ENCODE measurements around the gene SEC31A. TPM values are rescaled to one million over a fixed set of nuclear protein-coding genes. Genes with fewer than 3 reads are reported as not detected.
"Not testable (repeated sequence)": the region's sequence is repeated elsewhere in the genome, so short reads cannot be mapped to it uniquely, and the experiment has no call there.

SEC31A gene
- total RNA-seq, 1 experiment from 2014 or later = 212 TPM

- H3K27me3 Mint-ChIP-seq (ENCODE audit: insufficient read depth, unreplicated experiment) = no peaks in the 10 kb centered on the region
- H3K27ac Mint-ChIP-seq (ENCODE audit: low read depth, unreplicated experiment) = no peak overlapping the region
- BruUV-seq (replicated peaks) = no TSS peak
- peaks cover 84% of the 10 kb centered on the region for H3K36me3 Mint-ChIP-seq (ENCODE audit: insufficient read depth, unreplicated experiment)
- intact Hi-C loops (cut with micrococcal nuclease) = no loop called here
- H3K9me3 Mint-ChIP-seq (ENCODE audit: unreplicated experiment) = no peaks in the 10 kb centered on the region
- TF ChIP-seq CTCF (IDR thresholded peaks at IDR 0.05; ENCODE audit: unreplicated experiment) = no peak
- no peak overlapping the region for H3K4me3 Mint-ChIP-seq (ENCODE audit: unreplicated experiment)
- H3K4me1 Mint-ChIP-seq (ENCODE audit: insufficient read depth, unreplicated experiment) = peaks cover 20% of the 10 kb centered on the region
- ChIA-PET POLR2A (interaction anchor here (1.0 to 1.1 kb wide), 2 partner anchors 18 to 40 kb away, joined by 4 read pairs; no protein-coding TSS in a partner anchor), CTCF (no interaction called here)
- no peak for DNase-seq (ENCODE audit: unreplicated experiment)
Measured at GRCh38 chr4:82861529-82861928, 29.4 kb downstream of the SEC31A start.

GRCh38 chr4:82860487-82860886, 30.5 kb downstream of the SEC31A start:
- H3K27ac Mint-ChIP-seq (ENCODE audit: low read depth, unreplicated experiment); H3K4me3 Mint-ChIP-seq (ENCODE audit: unreplicated experiment); CTCF ChIA-PET; DNase-seq (ENCODE audit: unreplicated experiment); H3K27me3 Mint-ChIP-seq (ENCODE audit: insufficient read depth, unreplicated experiment); intact Hi-C loops (cut with micrococcal nuclease); BruUV-seq (replicated peaks); H3K4me1 Mint-ChIP-seq (ENCODE audit: insufficient read depth, unreplicated experiment); H3K9me3 Mint-ChIP-seq (ENCODE audit: unreplicated experiment): not testable (repeated sequence)
- peaks cover 84% of the 10 kb centered on the region for H3K36me3 Mint-ChIP-seq (ENCODE audit: insufficient read depth, unreplicated experiment)
- POLR2A ChIA-PET = interaction anchor here (0.8 to 0.9 kb wide), 2 partner anchors 17 to 25 kb away, joined by 3 to 5 read pairs; no protein-coding TSS in a partner anchor

GRCh38 chr4:82852751-82853285, 38.1 kb downstream of the SEC31A start:
- intact Hi-C loops (cut with micrococcal nuclease) = loop anchor here (1.0 kb wide), 1 partner anchor 45 kb away; no protein-coding TSS in a partner anchor
- no peaks in the 10 kb centered on the region for H3K27me3 Mint-ChIP-seq (ENCODE audit: insufficient read depth, unreplicated experiment)
- peaks cover 6% of the 10 kb centered on the region for H3K4me1 Mint-ChIP-seq (ENCODE audit: insufficient read depth, unreplicated experiment)
- H3K36me3 Mint-ChIP-seq (ENCODE audit: insufficient read depth, unreplicated experiment) = peaks cover 97% of the 10 kb centered on the region
- no peaks in the 10 kb centered on the region for H3K9me3 Mint-ChIP-seq (ENCODE audit: unreplicated experiment)
- ChIA-PET CTCF (interaction anchor here (0.7 to 1.4 kb wide), 7 partner anchors 10 to 1937 kb away, joined by 3 to 7 read pairs (median 3); no protein-coding TSS in a partner anchor), POLR2A (interaction anchor here (0.8 to 6.1 kb wide), 3 partner anchors 13 to 46 kb away, joined by 3 to 26 read pairs (median 5); partner anchors contain the start of gene THAP9)
- TF ChIP-seq CTCF (IDR thresholded peaks at IDR 0.05; ENCODE audit: unreplicated experiment) = peak; percentile 4
- BruUV-seq (replicated peaks) = no TSS peak
- H3K4me3 Mint-ChIP-seq (ENCODE audit: unreplicated experiment) = no peak overlapping the region
- no peak for DNase-seq (ENCODE audit: unreplicated experiment)
- peak overlapping the region; percentile 42 for H3K27ac Mint-ChIP-seq (ENCODE audit: low read depth, unreplicated experiment)

DNA sequence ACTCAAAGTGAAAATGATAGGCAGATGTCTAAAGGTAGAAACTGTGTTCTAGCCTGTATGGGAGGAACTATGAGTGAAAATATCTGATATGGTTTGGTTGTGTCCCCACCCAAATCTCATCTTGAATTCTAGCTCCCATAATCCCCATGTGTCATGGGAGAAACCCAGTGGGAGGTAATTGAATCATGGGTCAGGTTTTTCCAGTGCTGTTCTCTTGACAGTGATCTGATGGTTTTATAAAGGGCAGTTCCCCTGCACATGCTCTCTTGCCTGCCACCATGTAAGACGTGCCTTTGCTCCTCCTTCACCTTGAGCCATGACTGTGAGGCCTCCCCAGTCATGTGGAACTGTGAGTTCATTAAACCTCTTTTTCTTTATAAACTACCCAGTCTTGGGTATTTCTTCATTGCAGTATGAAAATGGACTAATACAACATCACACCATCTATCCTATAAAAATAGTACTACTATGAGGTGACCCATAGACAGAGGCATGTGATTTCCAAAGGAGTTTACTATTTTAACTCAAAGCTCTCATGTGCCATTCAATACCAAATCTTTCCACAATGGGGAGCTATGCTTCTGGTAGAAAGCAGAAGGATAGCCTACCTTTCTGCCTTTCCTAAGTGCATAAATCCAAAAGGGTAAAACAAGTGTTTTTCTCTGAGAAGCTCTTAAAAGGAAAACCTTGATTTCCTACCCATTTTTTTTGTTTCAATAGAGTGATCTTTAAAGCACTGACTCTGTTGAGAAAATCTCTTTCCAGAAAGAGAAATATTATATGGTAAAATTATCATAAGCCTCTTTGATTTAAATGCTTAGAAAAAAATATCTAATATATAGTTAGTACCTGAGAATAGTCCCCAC, 38.8 kb downstream of the SEC31A start:
- intact Hi-C loops (cut with micrococcal nuclease) = loop anchor here (1.0 kb wide), 1 partner anchor 46 kb away; no protein-coding TSS in a partner anchor
- Mint-ChIP-seq H3K36me3 (ENCODE audit: insufficient read depth, unreplicated experiment) (peaks cover 97% of the 10 kb centered on the region), H3K9me3 (ENCODE audit: unreplicated experiment) (no peaks in the 10 kb centered on the region), H3K27ac (ENCODE audit: low read depth, unreplicated experiment) (peak overlapping the region; percentile 1), H3K4me3 (ENCODE audit: unreplicated experiment) (no peak overlapping the region), H3K4me1 (ENCODE audit: insufficient read depth, unreplicated experiment) (peaks cover 6% of the 10 kb centered on the region), H3K27me3 (ENCODE audit: insufficient read depth, unreplicated experiment) (no peaks in the 10 kb centered on the region)
- DNase-seq (ENCODE audit: unreplicated experiment) = peak; percentile 58
- CTCF ChIA-PET = interaction anchor here (0.7 to 1.8 kb wide), 8 partner anchors 9 to 1938 kb away, joined by 3 to 7 read pairs (median 4); no protein-coding TSS in a partner anchor
- BruUV-seq (replicated peaks) = no TSS peak
- TF ChIP-seq CTCF (IDR thresholded peaks at IDR 0.05; ENCODE audit: unreplicated experiment) = peak; percentile 33
- POLR2A ChIA-PET = interaction anchor here (0.8 to 6.1 kb wide), 3 partner anchors 13 to 47 kb away, joined by 3 to 26 read pairs (median 5); partner anchors contain the start of gene THAP9
